HG02852 (cell line): ENCODE results near the gene PTPRE.

Experiments
- ATAC-seq: cut with Tn5 transposase; IDR thresholded peaks from one replicate; pipeline ENCODE4 v1.9.1; 2021; ENCODE audit warnings: mild to moderate bottlenecking, moderate library complexity; ENCODE audit not compliant: unreplicated experiment

Gene PTPRE

GRCh38 chr10:127923646-127924045 is 16.7 kb downstream of the PTPRE start:
- ATAC-seq = no peak

GRCh38 chr10:127925471-127926207 is 18.7 kb downstream of the PTPRE start:
- ATAC-seq = no peak

- ATAC-seq = no peak
Observed at GRCh38 chr10:127926455-127926854, 19.6 kb downstream of the PTPRE start.

DNA sequence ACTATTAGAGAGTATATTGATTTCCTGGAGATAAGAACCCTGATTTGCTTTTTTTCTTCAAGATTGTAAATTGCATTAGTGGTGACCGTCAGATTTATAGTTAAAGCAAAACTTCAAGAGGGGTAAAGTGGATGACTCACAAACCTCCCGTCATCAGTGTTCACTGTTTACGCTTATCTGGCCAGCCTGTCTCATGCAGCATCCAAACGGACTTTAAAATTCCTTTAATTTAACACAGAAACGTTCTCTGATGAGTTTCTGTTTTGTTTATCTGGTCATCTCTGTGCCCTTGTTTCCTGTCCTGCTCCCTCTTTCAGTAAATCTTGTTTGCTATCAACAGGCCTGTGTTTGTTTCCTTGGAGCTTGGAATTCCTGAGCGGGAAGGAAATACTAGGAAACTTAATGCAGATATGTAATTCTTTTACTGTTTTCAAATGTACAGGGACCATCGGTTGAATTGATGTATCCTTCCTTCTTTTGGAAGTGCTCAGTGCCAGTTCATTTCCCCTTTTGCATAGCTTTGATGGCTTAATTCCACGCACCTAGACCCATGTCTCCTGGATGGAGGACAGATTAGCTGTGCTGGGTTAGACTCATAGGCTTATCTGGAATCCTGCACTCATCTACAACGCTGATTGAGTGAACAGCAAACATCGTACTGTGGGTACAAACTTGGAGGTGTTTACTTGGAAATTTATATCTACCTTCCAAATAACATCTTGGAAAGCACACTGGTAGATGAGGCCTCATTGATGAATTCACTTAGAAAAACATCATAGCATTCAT is 21.3 kb downstream of the PTPRE start:
- no peak for ATAC-seq

DNA sequence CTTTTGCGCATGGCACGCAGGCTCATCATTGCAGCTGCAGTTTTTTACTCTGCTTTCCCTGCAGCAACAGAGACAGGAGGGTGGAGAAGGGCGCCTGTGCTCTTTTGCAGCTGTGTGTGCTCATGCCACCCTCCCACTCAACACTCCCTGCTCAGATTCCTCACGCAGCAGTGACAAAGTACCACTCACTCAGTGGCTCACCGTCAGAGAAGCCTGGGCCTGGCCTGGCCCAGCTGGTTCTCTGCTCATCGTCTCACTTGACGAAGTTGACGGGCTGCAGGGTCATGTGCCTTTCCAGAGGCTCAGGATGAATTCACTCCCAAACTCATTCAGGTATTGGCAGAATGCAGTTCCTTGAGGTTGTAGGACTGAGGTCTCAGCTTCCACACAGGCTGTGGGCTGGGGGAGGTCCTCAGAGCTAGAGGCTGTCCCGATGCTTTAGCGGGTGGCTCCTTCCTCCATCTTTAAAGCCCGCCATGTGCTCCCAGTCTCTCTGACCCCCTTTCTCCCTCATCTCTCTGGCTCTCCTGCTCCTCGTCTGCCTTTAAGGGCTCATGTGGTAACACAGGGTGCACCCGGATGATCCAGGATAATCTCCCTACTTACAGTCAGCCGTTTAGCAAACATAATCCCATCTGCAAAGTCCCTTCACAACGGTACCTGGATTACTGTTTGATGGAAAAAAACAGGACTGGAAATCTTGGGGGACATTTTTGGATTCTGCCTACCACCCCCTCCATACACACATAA is 25.8 kb downstream of the PTPRE start:
- no peak for ATAC-seq

GRCh38 chr10:127933271-127933670 is 26.4 kb downstream of the PTPRE start:
- ATAC-seq = no peak

DNA sequence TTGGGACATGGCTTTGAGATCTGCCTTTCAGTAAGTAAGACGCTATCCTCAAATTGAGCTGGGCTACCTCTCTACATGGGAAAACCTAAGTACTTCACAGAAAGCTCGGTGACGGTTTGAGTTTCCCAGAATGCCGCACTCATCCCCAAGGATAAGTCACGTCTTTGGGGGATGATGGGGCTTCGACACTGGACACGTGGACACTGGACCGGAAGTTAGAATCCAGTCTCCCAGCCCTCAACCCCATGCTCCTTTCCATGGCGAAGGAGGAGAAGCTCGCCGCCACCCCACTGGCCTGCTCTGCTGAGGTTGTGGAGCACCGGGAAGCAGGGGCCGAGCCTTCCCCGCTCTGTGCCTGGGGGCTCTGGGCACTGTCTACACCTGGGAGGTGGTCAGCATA is 27.5 kb downstream of the PTPRE start:
- ATAC-seq = no peak

DNA sequence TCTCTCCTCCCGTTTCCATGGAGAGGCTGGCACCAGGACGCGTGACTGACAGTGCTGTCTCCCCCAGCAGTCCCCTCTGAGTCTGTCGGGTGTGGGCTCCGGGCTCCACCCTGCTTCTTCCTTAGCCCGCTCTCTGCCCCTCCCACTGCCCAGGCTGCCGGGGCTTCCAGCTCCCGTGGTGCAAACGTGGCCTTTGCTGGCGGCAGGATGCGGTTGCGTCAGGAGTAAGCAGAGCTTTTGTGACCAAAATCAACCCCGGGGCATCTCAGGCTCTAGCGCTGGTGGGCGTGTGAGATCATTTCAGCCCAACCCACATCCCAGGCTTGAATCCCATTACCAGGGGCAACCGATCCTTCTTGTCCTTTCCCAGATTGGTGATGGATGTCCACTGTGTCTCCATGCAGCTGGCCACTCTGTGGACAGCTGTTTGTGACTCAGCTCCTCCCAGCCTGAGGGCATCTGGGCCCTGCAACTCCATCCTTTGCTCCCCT is 28.2 kb downstream of the PTPRE start:
- ATAC-seq = no peak

GRCh38 chr10:127937069-127937468 is 30.2 kb downstream of the PTPRE start:
- ATAC-seq = no peak

- no peak for ATAC-seq
Observed at GRCh38 chr10:127937915-127938463, 31.1 kb downstream of the PTPRE start.

DNA sequence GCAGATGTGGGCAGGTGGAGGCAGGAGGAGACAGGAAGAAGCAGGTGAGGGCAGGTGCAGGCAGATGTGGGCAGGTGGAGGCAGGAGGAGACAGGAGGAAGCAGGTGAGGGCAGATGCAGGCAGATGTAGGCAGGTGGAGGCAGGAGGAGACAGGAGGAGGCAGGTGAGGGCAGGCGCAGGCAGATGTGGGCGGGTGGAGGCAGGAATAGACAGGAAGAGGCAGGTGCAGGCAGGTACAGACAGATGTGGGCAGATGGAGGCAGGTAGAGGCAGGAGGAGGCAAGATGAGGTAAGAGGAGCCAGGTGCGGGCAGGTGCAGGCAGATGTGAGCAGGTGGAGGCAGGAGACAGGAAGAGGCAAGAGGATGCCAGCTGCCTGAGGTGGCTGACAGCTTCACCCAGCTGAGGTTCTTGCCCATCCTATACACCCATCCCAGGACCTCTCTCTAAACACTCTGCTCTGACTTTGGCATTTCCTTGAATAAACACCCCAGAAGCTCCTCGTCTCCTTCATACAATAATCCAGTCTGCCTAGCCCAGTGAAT is 33.0 kb downstream of the PTPRE start:
- ATAC-seq = no peak

DNA sequence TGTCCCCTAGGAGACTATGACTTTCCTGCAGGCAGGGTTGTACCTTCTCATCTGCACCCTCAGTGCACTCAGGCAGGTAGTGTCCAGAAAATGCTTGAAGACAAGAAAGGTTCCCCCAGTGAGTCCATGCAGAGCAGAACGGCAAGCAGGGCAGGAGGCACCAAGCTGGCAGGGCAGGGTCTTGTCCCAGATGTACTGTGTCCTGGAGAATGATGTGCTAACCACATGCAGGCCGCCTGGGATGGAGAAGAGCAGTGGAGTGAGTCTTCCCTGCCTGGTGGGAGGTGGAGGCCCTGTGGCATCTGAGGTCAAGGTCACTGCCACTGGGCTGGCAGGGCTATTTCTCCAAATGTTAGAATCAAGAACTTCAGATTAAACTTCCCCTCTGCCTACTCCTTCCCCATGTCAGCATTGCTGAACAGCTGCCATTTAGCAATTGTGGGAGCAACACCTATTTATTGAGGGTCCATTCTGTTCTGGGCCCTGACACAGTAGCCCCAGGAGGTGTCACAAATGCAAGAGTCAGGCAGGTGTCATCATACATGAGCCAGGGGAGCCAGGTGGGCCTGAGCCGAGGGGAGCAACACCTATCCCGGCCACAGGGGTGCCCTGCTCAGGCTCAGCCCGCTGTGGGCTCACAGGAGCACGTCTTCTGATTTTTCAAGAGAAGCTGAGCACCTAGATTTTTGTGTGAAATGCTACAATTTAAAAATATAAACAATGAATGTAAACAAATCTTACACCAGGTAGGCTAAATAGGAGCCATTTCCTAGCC is 34.1 kb downstream of the PTPRE start:
- no peak for ATAC-seq

- no peak for ATAC-seq
Observed at GRCh38 chr10:127942811-127943210, 35.9 kb downstream of the PTPRE start.

DNA sequence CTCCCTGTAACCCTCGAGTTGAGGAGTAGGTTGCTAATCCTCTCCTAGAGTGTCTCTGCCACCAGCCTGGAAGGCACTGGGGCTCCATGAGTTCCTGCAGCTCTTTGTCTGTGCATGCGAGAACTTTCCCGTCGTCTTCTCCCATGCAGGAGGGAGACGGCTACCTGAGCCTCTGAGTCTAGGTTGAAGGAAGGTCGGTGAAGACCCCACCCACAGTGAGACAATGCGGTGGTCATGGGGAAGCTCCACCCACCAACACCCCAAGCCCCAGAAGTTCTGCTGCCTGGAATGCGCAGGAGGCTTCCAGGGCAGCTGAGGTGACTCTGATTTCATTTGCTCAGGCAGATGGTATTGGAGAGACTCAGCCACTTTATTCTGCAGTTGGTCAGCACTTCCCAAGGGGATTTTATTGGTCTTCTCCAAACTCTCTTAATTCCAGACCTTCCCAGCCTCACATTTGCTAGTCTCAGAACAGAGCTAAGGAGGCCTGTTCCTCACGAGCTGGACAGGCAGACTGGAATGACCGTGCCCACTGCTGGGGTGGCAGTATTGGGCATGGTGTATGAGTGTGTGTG is 36.5 kb downstream of the PTPRE start:
- no peak for ATAC-seq

DNA sequence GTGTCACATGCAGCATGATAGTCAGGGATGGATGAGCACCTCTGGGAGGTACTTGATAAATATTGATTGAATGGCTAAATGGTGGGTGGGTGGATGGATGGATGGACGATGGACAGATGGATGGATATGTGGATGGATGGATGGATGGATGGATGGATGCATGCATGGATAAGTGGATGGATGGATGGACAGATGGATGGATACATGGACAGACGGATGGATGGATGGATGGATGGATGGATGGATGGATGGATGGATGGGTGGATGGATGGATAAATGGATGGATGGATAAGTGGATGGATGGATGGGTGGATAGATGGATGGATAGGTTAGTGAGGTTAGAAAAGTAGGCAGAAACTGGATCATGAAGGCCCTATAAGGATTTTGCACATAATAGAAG is 37.4 kb downstream of the PTPRE start:
- ATAC-seq = no peak

DNA sequence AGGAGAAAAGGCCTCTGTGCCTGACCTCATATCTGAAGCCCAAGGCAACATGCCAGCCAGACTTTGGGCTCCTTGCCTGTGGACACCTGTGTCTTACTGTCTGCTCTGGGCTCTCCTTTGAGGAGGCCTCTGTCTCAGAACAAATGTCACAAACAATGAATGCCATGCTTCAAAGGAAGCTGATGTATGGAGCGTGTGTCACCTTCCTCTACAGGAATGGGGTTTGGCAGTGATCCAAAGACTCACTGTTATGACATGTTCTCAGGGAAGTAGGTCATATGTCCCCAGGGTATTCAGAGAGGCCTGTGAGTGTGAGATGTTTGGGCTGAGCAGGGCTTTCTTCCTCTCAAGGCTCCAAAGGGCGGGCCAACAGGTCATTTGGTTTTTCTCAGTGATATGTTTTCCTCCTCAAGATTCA is 38.4 kb downstream of the PTPRE start:
- ATAC-seq = no peak

- ATAC-seq = no peak
Observed at GRCh38 chr10:127945948-127946711, 39.2 kb downstream of the PTPRE start.

DNA sequence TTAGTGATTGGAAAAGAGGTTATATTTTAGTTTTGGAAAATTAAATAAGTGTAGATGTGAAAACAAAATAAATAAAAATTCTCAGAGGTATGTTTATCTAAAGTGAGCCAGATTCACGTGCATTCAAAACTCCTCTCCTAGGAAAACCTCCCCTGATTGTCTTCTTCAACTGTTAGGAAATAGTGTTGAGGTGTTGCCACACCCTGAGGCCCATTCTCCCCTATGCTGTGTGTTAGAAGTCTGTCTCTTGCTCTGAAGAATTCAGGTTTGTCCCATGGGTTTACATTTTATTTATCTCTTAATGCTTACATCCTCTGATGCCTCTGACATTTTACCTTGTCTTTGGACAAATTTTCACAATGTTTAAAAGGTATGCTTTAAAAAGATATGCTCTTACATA is 40.3 kb downstream of the PTPRE start:
- no peak for ATAC-seq

GRCh38 chr10:127948791-127949190 is 41.9 kb downstream of the PTPRE start:
- ATAC-seq = no peak
